HepG2 (cell line): Measurements from ENCODE around the gene TIMM23. TPM values are rescaled to one million over a fixed set of nuclear protein-coding genes. Genes with fewer than 3 reads are reported as not detected.
A peak's percentile ranks its signal among the peaks of the same experiment; 100 is the strongest.

Experiments
- ARNTL ChIP-seq: sonication (generic); formaldehyde crosslinking; IDR thresholded peaks from 2 replicates; pipeline ENCODE4 v1.4.0; 2020; ENCODE audit warnings: mild to moderate bottlenecking, missing genetic modification reagents
- ATM ChIP-seq: fragments of 450-650 bp; IDR thresholded peaks from 2 replicates; pipeline ENCODE4 v1.7.1; 2017; ENCODE audit warnings: mild to moderate bottlenecking, borderline replicate concordance
- CHCHD3 ChIP-seq: sonication (generic); formaldehyde crosslinking; IDR thresholded peaks from 2 replicates; pipeline ENCODE4 v1.8.0; 2022; ENCODE audit warnings: mild to moderate bottlenecking, missing genetic modification reagents, moderate library complexity
- KDM5A ChIP-seq: fragments of 200-600 bp; sonication (generic); IDR thresholded peaks from 2 replicates; pipeline ENCODE4 v1.7.0; 2018; ENCODE audit warnings: antibody characterized with exemption, mild to moderate bottlenecking, low read length, borderline replicate concordance
- KLF13 ChIP-seq: sonication (generic); formaldehyde crosslinking; IDR thresholded peaks from 2 replicates; pipeline ENCODE4 v1.4.0; 2020; ENCODE audit warnings: mild to moderate bottlenecking, missing genetic modification reagents
- TRIM24 ChIP-seq: sonication (generic); formaldehyde crosslinking; IDR thresholded peaks from 2 replicates; pipeline ENCODE4 v1.8.0; 2022; ENCODE audit warnings: mild to moderate bottlenecking, missing genetic modification reagents
- ZHX2 ChIP-seq, 2 experiments: sonication (generic) in 1 of 2; formaldehyde crosslinking in 1 of 2; IDR thresholded peaks; 2 replicates each; pipeline versions ENCODE4 v1.6.1 to v1.9.0; 2014 to 2022; ENCODE audit warnings: antibody characterized with exemption in 1 of 2, borderline replicate concordance in 1 of 2, inconsistent platforms in 1 of 2, low read depth in 1 of 2, missing genetic modification reagents in 1 of 2
- ZNF10 ChIP-seq: sonication (generic); formaldehyde crosslinking; IDR thresholded peaks from 2 replicates; pipeline ENCODE4 v1.4.0; 2020; ENCODE audit warnings: mild to moderate bottlenecking, low read depth, missing genetic modification reagents, borderline replicate concordance
- ZNF256 ChIP-seq: sonication (generic); formaldehyde crosslinking; conservative IDR thresholded peaks from 2 replicates; pipeline ENCODE4 v1.4.0; 2020; ENCODE audit warnings: missing genetic modification reagents
- ZNF343 ChIP-seq: sonication (generic); formaldehyde crosslinking; IDR thresholded peaks from 2 replicates; pipeline ENCODE4 v1.4.0; 2020; ENCODE audit warnings: mild to moderate bottlenecking, missing genetic modification reagents
- polyA plus RNA-seq, 8 experiments: library from polyadenylated mRNA; depleted of rRNA in 3 of 8; stranded (reverse) in 7 of 8; unstranded in 1 of 8; fragments of >200 nt; fragmentation: Illumina TruSeq in 4 of 8; extraction: Trizol in 4 of 8; gene quantifications; 2 replicates each; pipeline versions ENCODE4 v1.2.1 to v1.2.3, GENCODE V29; 2011 to 2016; ENCODE audit warnings: low read depth in 4 of 8, missing spikeins in 1 of 8, mixed read lengths in 1 of 8; ENCODE audit not compliant: insufficient read depth in 1 of 8
- total RNA-seq, 5 experiments: library from RNA; depleted of rRNA; stranded (reverse); fragments of >200 nt; fragmentation: Illumina TruSeq; extraction: Trizol; gene quantifications; 2 replicates each; pipeline ENCODE4 v1.2.3, GENCODE V29; 2016; ENCODE audit warnings: low read depth in 1 of 5
- TF ChIP-seq, protein P1 (sequence below): sonication (generic); formaldehyde crosslinking; conservative IDR thresholded peaks from 2 replicates; pipeline ENCODE4 v1.8.0; 2022; ENCODE audit warnings: low read depth, missing genetic modification reagents
- TF ChIP-seq, protein P2 (sequence below): sonication (generic); formaldehyde crosslinking; IDR thresholded peaks from one replicate; pipeline ENCODE4 v1.5.1; 2020; ENCODE audit warnings: mild to moderate bottlenecking, missing genetic modification reagents; ENCODE audit errors: not compliant biosample characterization

The TIMM23 gene
- total and polyA plus RNA-seq, 2 of the 13 experiments (the other 11 are each of a cell fraction or from before 2014, with no cell fraction given) = 80.2 to 98.6 TPM

GRCh38 chr10:46052057-46052790 lies 79.9 kb downstream of the TIMM23 start (continued):
- TF ChIP-seq ZHX2 (IDR thresholded peaks at IDR 0.05; ENCODE audit: low read depth) (0 out of 2 replicates have a peak, but pooled peaks have one; percentile 18), ZHX2 (CRISPR knock-in tag; IDR thresholded peaks at IDR 0.05; ENCODE audit: borderline replicate concordance) (no peak; the same call in 1 of the 2 replicates), ZNF343 (CRISPR knock-in tag) (no peak), ZNF256 (CRISPR knock-in tag) (no peak), TRIM24 (CRISPR knock-in tag) (no peak), ARNTL (CRISPR knock-in tag) (peak; percentile 71), ZNF10 (no peak), ATM (no peak), KLF13 (CRISPR knock-in tag) (no peak), KDM5A (no peak), CHCHD3 (CRISPR knock-in tag) (no peak)
- TF ChIP-seq, protein P1, sequence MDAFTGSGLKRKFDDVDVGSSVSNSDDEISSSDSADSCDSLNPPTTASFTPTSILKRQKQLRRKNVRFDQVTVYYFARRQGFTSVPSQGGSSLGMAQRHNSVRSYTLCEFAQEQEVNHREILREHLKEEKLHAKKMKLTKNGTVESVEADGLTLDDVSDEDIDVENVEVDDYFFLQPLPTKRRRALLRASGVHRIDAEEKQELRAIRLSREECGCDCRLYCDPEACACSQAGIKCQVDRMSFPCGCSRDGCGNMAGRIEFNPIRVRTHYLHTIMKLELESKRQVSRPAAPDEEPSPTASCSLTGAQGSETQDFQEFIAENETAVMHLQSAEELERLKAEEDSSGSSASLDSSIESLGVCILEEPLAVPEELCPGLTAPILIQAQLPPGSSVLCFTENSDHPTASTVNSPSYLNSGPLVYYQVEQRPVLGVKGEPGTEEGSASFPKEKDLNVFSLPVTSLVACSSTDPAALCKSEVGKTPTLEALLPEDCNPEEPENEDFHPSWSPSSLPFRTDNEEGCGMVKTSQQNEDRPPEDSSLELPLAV (CRISPR knock-in tag) = no peak
- TF ChIP-seq, protein P2, sequence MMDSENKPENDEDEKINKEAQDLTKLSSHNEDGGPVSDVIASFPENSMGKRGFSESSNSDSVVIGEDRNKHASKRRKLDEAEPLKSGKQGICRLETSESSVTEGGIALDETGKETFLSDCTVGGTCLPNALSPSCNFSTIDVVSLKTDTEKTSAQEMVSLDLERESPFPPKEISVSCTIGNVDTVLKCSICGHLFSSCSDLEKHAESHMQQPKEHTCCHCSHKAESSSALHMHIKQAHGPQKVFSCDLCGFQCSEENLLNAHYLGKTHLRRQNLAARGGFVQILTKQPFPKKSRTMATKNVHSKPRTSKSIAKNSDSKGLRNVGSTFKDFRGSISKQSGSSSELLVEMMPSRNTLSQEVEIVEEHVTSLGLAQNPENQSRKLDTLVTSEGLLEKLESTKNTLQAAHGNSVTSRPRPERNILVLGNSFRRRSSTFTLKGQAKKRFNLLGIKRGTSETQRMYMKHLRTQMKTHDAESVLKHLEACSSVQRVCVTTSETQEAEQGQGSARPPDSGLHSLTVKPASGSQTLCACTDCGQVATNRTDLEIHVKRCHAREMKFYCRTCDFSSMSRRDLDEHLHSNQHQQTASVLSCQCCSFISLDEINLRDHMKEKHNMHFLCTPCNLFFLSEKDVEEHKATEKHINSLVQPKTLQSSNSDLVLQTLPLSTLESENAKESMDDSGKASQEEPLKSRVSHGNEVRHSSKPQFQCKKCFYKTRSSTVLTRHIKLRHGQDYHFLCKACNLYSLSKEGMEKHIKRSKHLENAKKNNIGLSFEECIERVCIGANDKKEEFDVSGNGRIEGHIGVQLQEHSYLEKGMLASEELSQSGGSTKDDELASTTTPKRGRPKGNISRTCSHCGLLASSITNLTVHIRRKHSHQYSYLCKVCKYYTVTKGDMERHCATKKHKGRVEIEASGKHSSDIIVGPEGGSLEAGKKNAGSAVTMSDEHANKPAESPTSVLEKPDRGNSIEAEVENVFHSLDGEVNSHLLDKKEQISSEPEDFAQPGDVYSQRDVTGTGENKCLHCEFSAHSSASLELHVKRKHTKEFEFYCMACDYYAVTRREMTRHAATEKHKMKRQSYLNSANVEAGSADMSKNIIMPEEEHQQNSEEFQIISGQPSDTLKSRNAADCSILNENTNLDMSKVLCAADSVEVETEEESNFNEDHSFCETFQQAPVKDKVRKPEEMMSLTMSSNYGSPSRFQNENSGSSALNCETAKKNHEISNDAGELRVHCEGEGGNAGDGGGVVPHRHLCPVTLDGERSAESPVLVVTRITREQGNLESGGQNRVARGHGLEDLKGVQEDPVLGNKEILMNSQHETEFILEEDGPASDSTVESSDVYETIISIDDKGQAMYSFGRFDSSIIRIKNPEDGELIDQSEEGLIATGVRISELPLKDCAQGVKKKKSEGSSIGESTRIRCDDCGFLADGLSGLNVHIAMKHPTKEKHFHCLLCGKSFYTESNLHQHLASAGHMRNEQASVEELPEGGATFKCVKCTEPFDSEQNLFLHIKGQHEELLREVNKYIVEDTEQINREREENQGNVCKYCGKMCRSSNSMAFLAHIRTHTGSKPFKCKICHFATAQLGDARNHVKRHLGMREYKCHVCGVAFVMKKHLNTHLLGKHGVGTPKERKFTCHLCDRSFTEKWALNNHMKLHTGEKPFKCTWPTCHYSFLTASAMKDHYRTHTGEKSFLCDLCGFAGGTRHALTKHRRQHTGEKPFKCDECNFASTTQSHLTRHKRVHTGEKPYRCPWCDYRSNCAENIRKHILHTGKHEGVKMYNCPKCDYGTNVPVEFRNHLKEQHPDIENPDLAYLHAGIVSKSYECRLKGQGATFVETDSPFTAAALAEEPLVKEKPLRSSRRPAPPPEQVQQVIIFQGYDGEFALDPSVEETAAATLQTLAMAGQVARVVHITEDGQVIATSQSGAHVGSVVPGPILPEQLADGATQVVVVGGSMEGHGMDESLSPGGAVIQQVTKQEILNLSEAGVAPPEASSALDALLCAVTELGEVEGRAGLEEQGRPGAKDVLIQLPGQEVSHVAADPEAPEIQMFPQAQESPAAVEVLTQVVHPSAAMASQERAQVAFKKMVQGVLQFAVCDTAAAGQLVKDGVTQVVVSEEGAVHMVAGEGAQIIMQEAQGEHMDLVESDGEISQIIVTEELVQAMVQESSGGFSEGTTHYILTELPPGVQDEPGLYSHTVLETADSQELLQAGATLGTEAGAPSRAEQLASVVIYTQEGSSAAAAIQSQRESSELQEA (CRISPR knock-in tag) = no peak
